ENCODE results near the gene TERC.

TERC gene

DNA sequence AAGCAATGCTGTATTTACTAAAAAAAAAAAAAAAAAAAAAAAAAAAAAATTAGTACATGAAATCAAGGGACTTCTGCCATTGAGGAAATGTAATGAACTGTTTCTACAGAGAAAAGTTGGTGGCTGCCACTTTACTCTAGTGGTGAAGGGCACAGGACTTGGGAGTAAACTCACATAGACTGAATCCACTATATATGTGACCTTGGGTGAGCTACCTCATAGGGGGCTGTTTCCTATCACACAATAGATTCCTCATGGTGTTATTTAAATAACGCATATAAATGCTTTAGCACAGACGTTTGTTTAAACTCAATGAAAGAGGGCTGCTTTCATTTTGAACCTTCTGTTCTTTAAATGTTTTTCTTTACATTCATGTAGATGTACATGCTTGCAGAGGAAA lies 25.8 kb downstream of the TERC start:
- no peak for TF ChIP-seq TAF1 (IDR thresholded peaks at IDR 0.05; ENCODE audit: borderline replicate concordance, insufficient read depth, low read length)
- no peak for TF ChIP-seq SIN3A (IDR thresholded peaks at IDR 0.05; ENCODE audit: borderline replicate concordance, insufficient read depth, low read length)
- no peak for TF ChIP-seq FOXP2 (optimal IDR thresholded peaks at IDR 0.05; ENCODE audit: borderline replicate concordance, extremely low read depth, extremely low read length, insufficient read depth)
- no peak for TF ChIP-seq POLR2AphosphoS5 (IDR thresholded peaks at IDR 0.05; ENCODE audit: low read depth, low read length)
- TF ChIP-seq, protein P1, sequence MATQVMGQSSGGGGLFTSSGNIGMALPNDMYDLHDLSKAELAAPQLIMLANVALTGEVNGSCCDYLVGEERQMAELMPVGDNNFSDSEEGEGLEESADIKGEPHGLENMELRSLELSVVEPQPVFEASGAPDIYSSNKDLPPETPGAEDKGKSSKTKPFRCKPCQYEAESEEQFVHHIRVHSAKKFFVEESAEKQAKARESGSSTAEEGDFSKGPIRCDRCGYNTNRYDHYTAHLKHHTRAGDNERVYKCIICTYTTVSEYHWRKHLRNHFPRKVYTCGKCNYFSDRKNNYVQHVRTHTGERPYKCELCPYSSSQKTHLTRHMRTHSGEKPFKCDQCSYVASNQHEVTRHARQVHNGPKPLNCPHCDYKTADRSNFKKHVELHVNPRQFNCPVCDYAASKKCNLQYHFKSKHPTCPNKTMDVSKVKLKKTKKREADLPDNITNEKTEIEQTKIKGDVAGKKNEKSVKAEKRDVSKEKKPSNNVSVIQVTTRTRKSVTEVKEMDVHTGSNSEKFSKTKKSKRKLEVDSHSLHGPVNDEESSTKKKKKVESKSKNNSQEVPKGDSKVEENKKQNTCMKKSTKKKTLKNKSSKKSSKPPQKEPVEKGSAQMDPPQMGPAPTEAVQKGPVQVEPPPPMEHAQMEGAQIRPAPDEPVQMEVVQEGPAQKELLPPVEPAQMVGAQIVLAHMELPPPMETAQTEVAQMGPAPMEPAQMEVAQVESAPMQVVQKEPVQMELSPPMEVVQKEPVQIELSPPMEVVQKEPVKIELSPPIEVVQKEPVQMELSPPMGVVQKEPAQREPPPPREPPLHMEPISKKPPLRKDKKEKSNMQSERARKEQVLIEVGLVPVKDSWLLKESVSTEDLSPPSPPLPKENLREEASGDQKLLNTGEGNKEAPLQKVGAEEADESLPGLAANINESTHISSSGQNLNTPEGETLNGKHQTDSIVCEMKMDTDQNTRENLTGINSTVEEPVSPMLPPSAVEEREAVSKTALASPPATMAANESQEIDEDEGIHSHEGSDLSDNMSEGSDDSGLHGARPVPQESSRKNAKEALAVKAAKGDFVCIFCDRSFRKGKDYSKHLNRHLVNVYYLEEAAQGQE (IDR thresholded peaks at IDR 0.05; ENCODE audit: insufficient read depth in 1 of 2, low read depth in 2 of 2, low read length in 2 of 2): no peak

DNA sequence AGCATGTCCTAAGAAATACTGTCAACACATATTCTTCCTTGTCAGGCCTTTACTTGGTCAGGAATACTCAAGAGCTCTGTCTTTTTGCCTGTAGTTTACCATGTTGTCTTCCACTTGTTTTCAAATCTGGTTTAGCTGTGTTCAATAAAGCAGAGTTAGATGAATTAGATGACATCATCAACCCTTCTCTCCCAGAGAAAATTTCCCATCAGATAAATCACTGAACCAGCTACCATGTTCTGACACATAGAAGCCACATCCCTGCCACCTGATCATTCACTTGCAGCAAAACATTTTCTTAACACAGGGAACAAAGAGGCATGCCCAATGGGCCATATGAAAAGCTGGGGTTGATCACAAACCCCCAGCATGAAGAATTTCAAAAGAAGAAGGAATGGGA lies 42.1 kb downstream of the TERC start:
- TF ChIP-seq FOXP2 (optimal IDR thresholded peaks at IDR 0.05; ENCODE audit: borderline replicate concordance, extremely low read depth, extremely low read length, insufficient read depth): no peak
- TF ChIP-seq SIN3A (IDR thresholded peaks at IDR 0.05; ENCODE audit: borderline replicate concordance, insufficient read depth, low read length): no peak
- no peak for TF ChIP-seq TAF1 (IDR thresholded peaks at IDR 0.05; ENCODE audit: borderline replicate concordance, insufficient read depth, low read length)
- no peak for TF ChIP-seq POLR2AphosphoS5 (IDR thresholded peaks at IDR 0.05; ENCODE audit: low read depth, low read length)
- TF ChIP-seq, protein P1 (IDR thresholded peaks at IDR 0.05; ENCODE audit: insufficient read depth in 1 of 2, low read depth in 2 of 2, low read length in 2 of 2): no peak

Measured in PFSK-1 (cell line).